Measurements from ENCODE around the gene TSPAN6.

GRCh38 chrX:100587861-100588260 is 48.7 kb downstream of the TSPAN6 start:
- no peak for TF ChIP-seq PATZ1 (CRISPR knock-in tag; IDR thresholded peaks at IDR 0.05; ENCODE audit: borderline replicate concordance)
- TF ChIP-seq SNAI2 (CRISPR knock-in tag; IDR thresholded peaks at IDR 0.05) = no peak
- TF ChIP-seq ZNF70 (CRISPR knock-in tag; IDR thresholded peaks at IDR 0.05) = no peak
- TF ChIP-seq ZFP30 (CRISPR knock-in tag; IDR thresholded peaks at IDR 0.05) = no peak
- no peak for TF ChIP-seq ARNTL (CRISPR knock-in tag; IDR thresholded peaks at IDR 0.05; ENCODE audit: borderline replicate concordance, low read depth)
- no peak for TF ChIP-seq ZC3H10 (CRISPR knock-in tag; IDR thresholded peaks at IDR 0.05)
- TF ChIP-seq OSR1 (CRISPR knock-in tag; IDR thresholded peaks at IDR 0.05) = no peak
- TF ChIP-seq PPARA (CRISPR knock-in tag; IDR thresholded peaks at IDR 0.05; ENCODE audit: borderline replicate concordance) = no peak
- TF ChIP-seq ZFP3 (CRISPR knock-in tag; IDR thresholded peaks at IDR 0.05) = no peak
- no peak for TF ChIP-seq CREB5 (CRISPR knock-in tag; IDR thresholded peaks at IDR 0.05; ENCODE audit: low read depth)
- TF ChIP-seq, protein P1, sequence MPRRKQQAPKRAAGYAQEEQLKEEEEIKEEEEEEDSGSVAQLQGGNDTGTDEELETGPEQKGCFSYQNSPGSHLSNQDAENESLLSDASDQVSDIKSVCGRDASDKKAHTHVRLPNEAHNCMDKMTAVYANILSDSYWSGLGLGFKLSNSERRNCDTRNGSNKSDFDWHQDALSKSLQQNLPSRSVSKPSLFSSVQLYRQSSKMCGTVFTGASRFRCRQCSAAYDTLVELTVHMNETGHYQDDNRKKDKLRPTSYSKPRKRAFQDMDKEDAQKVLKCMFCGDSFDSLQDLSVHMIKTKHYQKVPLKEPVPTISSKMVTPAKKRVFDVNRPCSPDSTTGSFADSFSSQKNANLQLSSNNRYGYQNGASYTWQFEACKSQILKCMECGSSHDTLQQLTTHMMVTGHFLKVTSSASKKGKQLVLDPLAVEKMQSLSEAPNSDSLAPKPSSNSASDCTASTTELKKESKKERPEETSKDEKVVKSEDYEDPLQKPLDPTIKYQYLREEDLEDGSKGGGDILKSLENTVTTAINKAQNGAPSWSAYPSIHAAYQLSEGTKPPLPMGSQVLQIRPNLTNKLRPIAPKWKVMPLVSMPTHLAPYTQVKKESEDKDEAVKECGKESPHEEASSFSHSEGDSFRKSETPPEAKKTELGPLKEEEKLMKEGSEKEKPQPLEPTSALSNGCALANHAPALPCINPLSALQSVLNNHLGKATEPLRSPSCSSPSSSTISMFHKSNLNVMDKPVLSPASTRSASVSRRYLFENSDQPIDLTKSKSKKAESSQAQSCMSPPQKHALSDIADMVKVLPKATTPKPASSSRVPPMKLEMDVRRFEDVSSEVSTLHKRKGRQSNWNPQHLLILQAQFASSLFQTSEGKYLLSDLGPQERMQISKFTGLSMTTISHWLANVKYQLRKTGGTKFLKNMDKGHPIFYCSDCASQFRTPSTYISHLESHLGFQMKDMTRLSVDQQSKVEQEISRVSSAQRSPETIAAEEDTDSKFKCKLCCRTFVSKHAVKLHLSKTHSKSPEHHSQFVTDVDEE (CRISPR knock-in tag; IDR thresholded peaks at IDR 0.05) = no peak
- no peak for TF ChIP-seq CSRNP3 (CRISPR knock-in tag; IDR thresholded peaks at IDR 0.05)
- TF ChIP-seq ISL1 (CRISPR knock-in tag; IDR thresholded peaks at IDR 0.05) = no peak
- no peak for TF ChIP-seq TCF4 (CRISPR knock-in tag; IDR thresholded peaks at IDR 0.05; ENCODE audit: borderline replicate concordance)

Measured in SK-N-SH treated with all-trans-retinoic acid at 6 μM for 48 hours (cell line).